ENCODE results near the gene SEC11A.

The SEC11A gene

GRCh38 chr15:84685304-84685703, 30.6 kb downstream of the SEC11A start:
- Histone ChIP-seq H3K9me3 (ENCODE audit: control extremely low read depth in 1 of 5, control insufficient read depth in 4 of 5, insufficient read depth in 2 of 5, low read depth in 1 of 5, low read length in 4 of 5) (no peaks in the 10 kb centered on the region), H3K27me3 (replicated peaks in 2 of 5; ENCODE audit: control insufficient read depth in 4 of 5, insufficient read depth in 5 of 5, low read length in 4 of 5) (no peaks in the 10 kb centered on the region), H3K36me3 (ENCODE audit: control insufficient read depth in 4 of 4, insufficient read depth in 4 of 4, low read length in 3 of 4) (peaks cover 8 to 26% (median 20%) of the 10 kb centered on the region in 4 experiments), H3K27ac (ENCODE audit: insufficient read depth in 1 of 2, low read depth in 1 of 2, low read length in 2 of 2, poor library complexity in 1 of 2, severe bottlenecking in 2 of 2) (no peak overlapping the region), H3K4me3 (ENCODE audit: control insufficient read depth in 1 of 7, extremely low read depth in 1 of 7, insufficient read depth in 4 of 7, low read depth in 2 of 7, low read length in 6 of 7) (no peak overlapping the region), H3K4me1 (ENCODE audit: control extremely low read depth in 1 of 4, control insufficient read depth in 4 of 4, insufficient read depth in 4 of 4, low read length in 3 of 4) (no peaks in the 10 kb centered on the region)
- WGBS (ENCODE audit: insufficient coverage) = 92% methylated on average over 2 of the region's 5 CpGs
- ChIA-PET CTCF (no interaction called here), POLR2A (no interaction called here)
- DNase-seq = no peak

- no peaks in the 10 kb centered on the region for H3K9me3 ChIP-seq (ENCODE audit: control extremely low read depth in 1 of 5, control insufficient read depth in 4 of 5, insufficient read depth in 2 of 5, low read depth in 1 of 5, low read length in 4 of 5)
- H3K27me3 ChIP-seq (replicated peaks in 2 of 5; ENCODE audit: control insufficient read depth in 4 of 5, insufficient read depth in 5 of 5, low read length in 4 of 5) = no peaks in the 10 kb centered on the region
- H3K4me1 ChIP-seq (ENCODE audit: control extremely low read depth in 1 of 4, control insufficient read depth in 4 of 4, insufficient read depth in 4 of 4, low read length in 3 of 4) = no peaks in the 10 kb centered on the region
- WGBS (ENCODE audit: insufficient coverage) = 0% methylated on average over 1 of the region's 1 CpG
- H3K27ac ChIP-seq (ENCODE audit: insufficient read depth in 1 of 2, low read depth in 1 of 2, low read length in 2 of 2, poor library complexity in 1 of 2, severe bottlenecking in 2 of 2) = no peak overlapping the region
- peak in 2 of 3 donors; percentile 13 to 24 for DNase-seq
- ChIA-PET POLR2A (no interaction called here), CTCF (interaction anchor here (1.5 kb wide), 1 partner anchor 49 kb away, joined by 3 read pairs; no protein-coding TSS in a partner anchor)
- H3K4me3 ChIP-seq (ENCODE audit: control insufficient read depth in 1 of 7, extremely low read depth in 1 of 7, insufficient read depth in 4 of 7, low read depth in 2 of 7, low read length in 6 of 7) = no peak overlapping the region
- H3K36me3 ChIP-seq (ENCODE audit: control insufficient read depth in 4 of 4, insufficient read depth in 4 of 4, low read length in 3 of 4) = peaks cover 8 to 26% (median 18%) of the 10 kb centered on the region in 4 experiments
Measured at GRCh38 chr15:84684092-84684491, 31.8 kb downstream of the SEC11A start.

DNA sequence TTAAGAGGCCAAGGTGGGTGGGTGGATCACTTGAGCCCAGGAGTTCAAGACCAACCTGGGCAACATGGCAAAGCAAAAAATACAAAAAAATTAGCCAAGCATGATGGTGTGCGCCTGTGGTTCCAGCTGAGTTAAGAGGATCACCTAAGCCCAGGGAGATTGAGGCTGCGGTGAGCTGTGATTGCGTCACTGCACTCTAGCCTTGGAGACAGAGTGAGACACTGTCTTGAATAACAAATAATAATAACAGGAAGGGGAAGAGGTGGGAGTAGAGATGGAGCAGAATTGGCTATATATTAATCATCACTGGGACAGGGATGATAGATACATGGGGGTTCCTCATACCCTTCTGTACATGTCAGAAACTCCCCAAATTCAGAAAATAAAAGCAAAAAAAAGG, 34.1 kb downstream of the SEC11A start:
- Histone ChIP-seq H3K4me1 (ENCODE audit: control extremely low read depth in 1 of 4, control insufficient read depth in 4 of 4, insufficient read depth in 4 of 4, low read length in 3 of 4) (no peaks in the 10 kb centered on the region), H3K36me3 (ENCODE audit: control insufficient read depth in 4 of 4, insufficient read depth in 4 of 4, low read length in 3 of 4) (peaks cover 2 to 32% (median 24%) of the 10 kb centered on the region in 4 experiments), H3K27me3 (replicated peaks in 2 of 5; ENCODE audit: control insufficient read depth in 4 of 5, insufficient read depth in 5 of 5, low read length in 4 of 5) (no peaks in the 10 kb centered on the region), H3K9me3 (ENCODE audit: control extremely low read depth in 1 of 5, control insufficient read depth in 4 of 5, insufficient read depth in 2 of 5, low read depth in 1 of 5, low read length in 4 of 5) (no peaks in the 10 kb centered on the region), H3K27ac (ENCODE audit: insufficient read depth in 1 of 2, low read depth in 1 of 2, low read length in 2 of 2, poor library complexity in 1 of 2, severe bottlenecking in 2 of 2) (no peak overlapping the region), H3K4me3 (ENCODE audit: control insufficient read depth in 1 of 7, extremely low read depth in 1 of 7, insufficient read depth in 4 of 7, low read depth in 2 of 7, low read length in 6 of 7) (no peak overlapping the region)
- 100% methylated on average over 2 of the region's 3 CpGs for WGBS (ENCODE audit: insufficient coverage)
- POLR2A ChIA-PET = no interaction called here
- CTCF ChIA-PET = interaction anchor here (1.4 kb wide), 1 partner anchor 22 kb away, joined by 3 read pairs; no protein-coding TSS in a partner anchor
- no peak for DNase-seq

GRCh38 chr15:84671211-84671610, 44.7 kb downstream of the SEC11A start:
- Histone ChIP-seq H3K36me3 (ENCODE audit: control insufficient read depth in 4 of 4, insufficient read depth in 4 of 4, low read length in 3 of 4) (peaks cover 13 to 36% (median 27%) of the 10 kb centered on the region in 4 experiments), H3K4me3 (ENCODE audit: control insufficient read depth in 1 of 7, extremely low read depth in 1 of 7, insufficient read depth in 4 of 7, low read depth in 2 of 7, low read length in 6 of 7) (no peak overlapping the region), H3K4me1 (ENCODE audit: control extremely low read depth in 1 of 4, control insufficient read depth in 4 of 4, insufficient read depth in 4 of 4, low read length in 3 of 4) (no peaks in the 10 kb centered on the region), H3K27me3 (replicated peaks in 2 of 5; ENCODE audit: control insufficient read depth in 4 of 5, insufficient read depth in 5 of 5, low read length in 4 of 5) (no peaks in the 10 kb centered on the region), H3K9me3 (ENCODE audit: control extremely low read depth in 1 of 5, control insufficient read depth in 4 of 5, insufficient read depth in 2 of 5, low read depth in 1 of 5, low read length in 4 of 5) (no peaks in the 10 kb centered on the region), H3K27ac (ENCODE audit: insufficient read depth in 1 of 2, low read depth in 1 of 2, low read length in 2 of 2, poor library complexity in 1 of 2, severe bottlenecking in 2 of 2) (no peak overlapping the region)
- ChIA-PET POLR2A (no interaction called here), CTCF (interaction anchor here (1.4 kb wide), 1 partner anchor 18 kb away, joined by 3 read pairs; the partner anchor contains the start of gene WDR73)
- DNase-seq = no peak

- no peak for DNase-seq
- WGBS (ENCODE audit: insufficient coverage) = 100% methylated on average over 4 of the region's 8 CpGs
- H3K4me3 ChIP-seq (ENCODE audit: control insufficient read depth in 1 of 7, extremely low read depth in 1 of 7, insufficient read depth in 4 of 7, low read depth in 2 of 7, low read length in 6 of 7) = no peak overlapping the region
- no peaks in the 10 kb centered on the region for H3K27me3 ChIP-seq (replicated peaks in 2 of 5; ENCODE audit: control insufficient read depth in 4 of 5, insufficient read depth in 5 of 5, low read length in 4 of 5)
- POLR2A ChIA-PET = interaction anchor here (0.6 kb wide), 1 partner anchor 10 kb away, joined by 3 read pairs; no protein-coding TSS in a partner anchor
- H3K4me1 ChIP-seq (ENCODE audit: control extremely low read depth in 1 of 4, control insufficient read depth in 4 of 4, insufficient read depth in 4 of 4, low read length in 3 of 4) = no peaks in the 10 kb centered on the region
- CTCF ChIA-PET = interaction anchor here (0.8 to 1.1 kb wide), 2 partner anchors 8 to 9 kb away, joined by 3 to 4 read pairs; no protein-coding TSS in a partner anchor
- H3K27ac ChIP-seq (ENCODE audit: insufficient read depth in 1 of 2, low read depth in 1 of 2, low read length in 2 of 2, poor library complexity in 1 of 2, severe bottlenecking in 2 of 2) = no peak overlapping the region
- peaks cover 16 to 44% (median 36%) of the 10 kb centered on the region in 4 experiments for H3K36me3 ChIP-seq (ENCODE audit: control insufficient read depth in 4 of 4, insufficient read depth in 4 of 4, low read length in 3 of 4)
- no peaks in the 10 kb centered on the region for H3K9me3 ChIP-seq (ENCODE audit: control extremely low read depth in 1 of 5, control insufficient read depth in 4 of 5, insufficient read depth in 2 of 5, low read depth in 1 of 5, low read length in 4 of 5)
Measured at GRCh38 chr15:84669726-84670125, 46.2 kb downstream of the SEC11A start.

- ChIA-PET CTCF (interaction anchor here (1.4 kb wide), 1 partner anchor 10 kb away, joined by 3 read pairs; no protein-coding TSS in a partner anchor), POLR2A (interaction anchor here (0.6 kb wide), 1 partner anchor 1069 kb away, joined by 7 read pairs; no protein-coding TSS in a partner anchor)
- Histone ChIP-seq H3K36me3 (ENCODE audit: control insufficient read depth in 4 of 4, insufficient read depth in 4 of 4, low read length in 3 of 4) (peaks cover 16 to 42% (median 34%) of the 10 kb centered on the region in 4 experiments), H3K27me3 (replicated peaks in 2 of 5; ENCODE audit: control insufficient read depth in 4 of 5, insufficient read depth in 5 of 5, low read length in 4 of 5) (no peaks in the 10 kb centered on the region), H3K4me1 (ENCODE audit: control extremely low read depth in 1 of 4, control insufficient read depth in 4 of 4, insufficient read depth in 4 of 4, low read length in 3 of 4) (no peaks in the 10 kb centered on the region), H3K9me3 (ENCODE audit: control extremely low read depth in 1 of 5, control insufficient read depth in 4 of 5, insufficient read depth in 2 of 5, low read depth in 1 of 5, low read length in 4 of 5) (no peaks in the 10 kb centered on the region), H3K4me3 (ENCODE audit: control insufficient read depth in 1 of 7, extremely low read depth in 1 of 7, insufficient read depth in 4 of 7, low read depth in 2 of 7, low read length in 6 of 7) (no peak overlapping the region), H3K27ac (ENCODE audit: insufficient read depth in 1 of 2, low read depth in 1 of 2, low read length in 2 of 2, poor library complexity in 1 of 2, severe bottlenecking in 2 of 2) (no peak overlapping the region)
- 100% methylated on average over 1 of the region's 3 CpGs for WGBS (ENCODE audit: insufficient coverage)
- no peak for DNase-seq
Measured at GRCh38 chr15:84668221-84668982, 47.5 kb downstream of the SEC11A start.

- POLR2A ChIA-PET = no interaction called here
- CTCF ChIA-PET = interaction anchor here (0.9 kb wide), 1 partner anchor 8 kb away, joined by 3 read pairs; no protein-coding TSS in a partner anchor
- H3K36me3 ChIP-seq (ENCODE audit: control insufficient read depth in 4 of 4, insufficient read depth in 4 of 4, low read length in 3 of 4) = peaks cover 16 to 39% (median 33%) of the 10 kb centered on the region in 4 experiments
- no peaks in the 10 kb centered on the region for H3K4me1 ChIP-seq (ENCODE audit: control extremely low read depth in 1 of 4, control insufficient read depth in 4 of 4, insufficient read depth in 4 of 4, low read length in 3 of 4)
- no peak for DNase-seq
- no peaks in the 10 kb centered on the region for H3K9me3 ChIP-seq (ENCODE audit: control extremely low read depth in 1 of 5, control insufficient read depth in 4 of 5, insufficient read depth in 2 of 5, low read depth in 1 of 5, low read length in 4 of 5)
- WGBS (ENCODE audit: insufficient coverage) = no CpG with 5 or more reads among the region's 2 CpGs
- H3K27ac ChIP-seq (ENCODE audit: insufficient read depth in 1 of 2, low read depth in 1 of 2, low read length in 2 of 2, poor library complexity in 1 of 2, severe bottlenecking in 2 of 2) = no peak overlapping the region
- no peaks in the 10 kb centered on the region for H3K27me3 ChIP-seq (replicated peaks in 2 of 5; ENCODE audit: control insufficient read depth in 4 of 5, insufficient read depth in 5 of 5, low read length in 4 of 5)
- H3K4me3 ChIP-seq (ENCODE audit: control insufficient read depth in 1 of 7, extremely low read depth in 1 of 7, insufficient read depth in 4 of 7, low read depth in 2 of 7, low read length in 6 of 7) = no peak overlapping the region
Measured at GRCh38 chr15:84666373-84666772, 49.6 kb downstream of the SEC11A start.

Measured in common myeloid progenitor, CD34-positive (primary cell).